ENCODE results near the gene TM2D3.

Gene TM2D3

DNA sequence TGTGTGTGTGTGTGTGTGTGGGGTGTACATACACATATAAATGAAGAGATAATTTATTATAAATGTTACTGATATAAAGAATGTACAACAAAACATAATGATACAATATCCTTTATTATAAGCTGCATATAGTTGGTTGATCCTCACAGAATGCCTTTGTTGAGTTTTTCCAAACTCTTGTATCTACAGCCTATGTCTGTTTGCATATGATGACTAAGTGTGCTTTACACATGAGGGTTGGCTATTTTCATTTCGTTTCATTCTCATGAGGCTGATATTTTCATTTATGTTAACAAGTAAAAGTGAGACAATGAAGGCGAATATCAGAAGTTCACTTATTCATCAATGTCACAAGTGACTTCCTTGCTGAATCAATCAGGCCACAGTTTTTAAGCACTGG is 45.1 kb downstream of the TM2D3 start:
- DNase-seq (ENCODE audit: low read depth in 3 of 3) = no peak

DNA sequence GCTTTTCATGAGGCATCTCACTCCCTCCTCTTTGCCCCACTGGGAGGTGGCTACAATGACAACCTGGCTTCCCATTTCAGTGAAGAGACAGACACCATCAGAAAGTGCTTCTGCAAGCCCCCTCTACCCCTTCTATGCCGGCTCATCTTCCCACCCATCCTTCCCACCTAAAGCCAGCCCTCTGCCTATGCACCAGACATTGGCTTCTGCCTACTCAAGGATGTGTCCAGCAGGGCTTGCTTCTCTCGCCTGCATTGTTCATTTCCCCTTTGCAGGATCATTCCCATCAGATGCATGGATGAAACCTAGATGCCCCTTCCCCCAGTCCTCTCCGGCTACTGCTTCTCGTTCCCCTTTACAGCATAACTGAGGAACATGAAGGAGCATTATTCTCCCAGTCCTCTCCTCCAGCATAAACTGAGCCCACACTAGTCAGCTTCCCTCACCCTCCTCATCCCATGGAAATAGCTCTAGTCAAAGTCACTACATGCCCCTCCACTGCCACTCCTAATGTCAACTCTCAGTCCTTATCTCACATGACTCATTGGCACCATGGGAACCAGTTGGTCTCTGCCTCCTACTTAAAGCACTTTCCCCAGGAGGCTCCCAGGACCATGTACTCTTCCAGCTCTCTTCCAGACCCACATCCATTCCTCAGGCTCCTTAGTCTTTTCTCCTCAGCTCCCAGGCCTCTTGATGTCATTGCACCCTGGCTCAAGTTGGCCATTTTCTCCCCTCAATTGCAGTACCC is 47.9 kb downstream of the TM2D3 start:
- no peak for DNase-seq (ENCODE audit: low read depth in 3 of 3)

DNA sequence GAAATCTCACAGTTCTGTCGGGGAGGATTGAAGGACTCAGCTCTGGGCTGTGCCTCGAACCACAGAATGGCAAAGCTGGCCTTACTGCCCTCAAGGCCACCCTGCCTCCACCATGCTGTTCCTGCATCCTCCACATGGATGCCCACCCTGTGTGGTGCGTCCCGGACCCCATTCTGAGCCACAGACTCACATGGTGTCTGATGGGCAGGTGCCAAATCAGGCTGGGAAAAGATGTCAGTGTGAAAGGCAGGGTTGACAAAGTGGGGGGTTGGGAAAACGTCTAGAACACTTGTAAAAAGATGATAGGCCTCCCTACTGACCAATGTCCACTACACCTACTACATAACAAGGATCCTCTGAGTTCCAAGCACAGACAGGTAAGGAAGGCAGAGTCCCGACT is 49.4 kb downstream of the TM2D3 start:
- DNase-seq (ENCODE audit: low read depth in 3 of 3) = no peak

DNA sequence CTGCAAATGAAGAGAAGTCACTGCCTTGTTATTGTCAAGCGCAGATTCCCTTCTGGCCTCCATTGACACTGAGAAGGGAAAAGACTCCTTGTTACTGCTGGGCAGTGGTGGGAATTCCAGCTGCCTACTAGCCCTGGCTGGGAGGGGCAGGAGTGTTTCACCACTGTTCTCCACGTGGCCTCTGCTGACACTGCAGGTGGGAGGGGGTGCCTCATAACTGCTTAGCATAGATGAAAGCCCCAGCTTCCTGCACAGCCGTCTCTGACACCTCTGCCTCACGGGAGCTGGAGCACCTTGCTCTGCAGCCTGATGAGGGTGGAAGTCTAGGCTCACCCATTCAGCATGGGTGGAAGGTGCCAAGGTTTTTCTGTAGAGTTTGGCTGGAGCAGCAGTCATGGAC is 52.1 kb downstream of the TM2D3 start:
- DNase-seq (ENCODE audit: low read depth in 3 of 3) = no peak

DNA sequence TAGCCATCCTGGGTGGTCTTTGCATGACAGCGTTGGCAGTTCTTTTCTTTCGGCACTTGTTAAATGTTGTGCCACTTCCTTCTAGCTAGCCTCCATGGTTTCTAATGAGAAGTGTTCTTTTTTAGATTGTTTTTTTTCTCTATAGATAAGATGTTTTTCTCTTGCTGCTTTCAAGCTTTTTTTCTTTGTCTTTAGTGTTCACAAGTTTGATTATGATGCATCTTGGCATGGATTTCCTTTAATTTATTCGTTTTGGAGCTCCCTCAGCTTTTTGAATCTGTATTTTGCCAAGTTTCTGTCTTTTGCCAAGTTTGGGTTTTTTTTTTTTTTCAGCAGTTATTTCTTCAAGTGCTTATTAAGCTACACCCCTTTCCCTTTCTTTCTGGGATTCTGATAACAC is 53.1 kb downstream of the TM2D3 start:
- no peak for DNase-seq (ENCODE audit: low read depth in 3 of 3)

DNA sequence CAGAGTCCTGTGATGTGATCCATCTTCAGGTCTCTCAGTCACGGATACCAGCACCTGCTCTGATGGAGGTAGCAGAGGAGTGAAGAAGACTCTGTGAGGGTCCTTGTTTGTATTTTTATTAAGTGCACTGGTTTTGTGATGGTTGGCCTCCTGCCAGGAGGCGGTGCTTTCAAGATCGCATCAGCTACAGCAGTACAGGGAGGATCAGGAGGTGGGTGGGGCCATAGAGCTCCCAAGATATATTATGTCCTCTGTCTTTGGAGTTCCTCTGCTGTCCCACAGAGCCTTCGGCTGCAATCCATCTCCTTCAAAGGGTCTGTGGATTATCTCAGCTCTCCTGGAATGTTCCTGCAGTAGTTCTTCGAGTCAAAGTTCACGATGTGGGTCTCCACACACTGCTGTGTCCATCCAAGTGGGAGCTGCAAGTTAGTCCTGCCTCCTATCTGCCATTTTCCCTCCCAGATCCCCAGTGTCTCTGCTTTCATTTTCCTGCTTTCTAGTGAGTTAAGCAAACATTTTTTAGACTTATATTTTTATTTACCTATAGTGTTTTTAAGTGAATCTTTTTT is 54.7 kb downstream of the TM2D3 start:
- DNase-seq (ENCODE audit: low read depth in 3 of 3) = no peak

DNA sequence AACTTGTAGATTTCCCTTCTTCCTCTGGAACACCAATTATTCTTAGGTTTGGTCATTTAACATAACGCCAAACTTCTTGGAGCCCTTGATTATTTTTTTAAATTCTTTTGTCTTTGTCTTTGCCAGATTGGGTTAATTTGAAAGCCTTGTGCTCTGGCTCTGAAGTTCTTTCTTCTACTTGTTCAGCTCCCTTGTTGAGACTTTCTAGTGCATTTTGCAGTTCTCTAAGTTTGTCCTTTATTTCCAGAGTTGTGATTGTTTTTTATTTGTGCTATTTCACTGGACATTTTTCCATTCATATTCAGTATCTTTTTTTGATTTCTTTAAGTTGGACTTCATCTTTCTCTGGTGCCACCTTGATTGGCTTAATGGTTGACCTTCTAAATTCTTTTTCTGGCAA is 55.5 kb downstream of the TM2D3 start:
- no peak for DNase-seq (ENCODE audit: low read depth in 3 of 3)
